GM12872 (cell line): ENCODE measurements around the gene COBL.

ENCODE experiments used
- TF ChIP-seq, protein P1 (sequence below): IDR thresholded peaks from 3 replicates; pipeline ENCODE4 v1.5.1; 2011; ENCODE audit warnings: low read depth, mild to moderate bottlenecking, low read length, moderate library complexity; ENCODE audit not compliant: insufficient read depth

The COBL gene

DNA sequence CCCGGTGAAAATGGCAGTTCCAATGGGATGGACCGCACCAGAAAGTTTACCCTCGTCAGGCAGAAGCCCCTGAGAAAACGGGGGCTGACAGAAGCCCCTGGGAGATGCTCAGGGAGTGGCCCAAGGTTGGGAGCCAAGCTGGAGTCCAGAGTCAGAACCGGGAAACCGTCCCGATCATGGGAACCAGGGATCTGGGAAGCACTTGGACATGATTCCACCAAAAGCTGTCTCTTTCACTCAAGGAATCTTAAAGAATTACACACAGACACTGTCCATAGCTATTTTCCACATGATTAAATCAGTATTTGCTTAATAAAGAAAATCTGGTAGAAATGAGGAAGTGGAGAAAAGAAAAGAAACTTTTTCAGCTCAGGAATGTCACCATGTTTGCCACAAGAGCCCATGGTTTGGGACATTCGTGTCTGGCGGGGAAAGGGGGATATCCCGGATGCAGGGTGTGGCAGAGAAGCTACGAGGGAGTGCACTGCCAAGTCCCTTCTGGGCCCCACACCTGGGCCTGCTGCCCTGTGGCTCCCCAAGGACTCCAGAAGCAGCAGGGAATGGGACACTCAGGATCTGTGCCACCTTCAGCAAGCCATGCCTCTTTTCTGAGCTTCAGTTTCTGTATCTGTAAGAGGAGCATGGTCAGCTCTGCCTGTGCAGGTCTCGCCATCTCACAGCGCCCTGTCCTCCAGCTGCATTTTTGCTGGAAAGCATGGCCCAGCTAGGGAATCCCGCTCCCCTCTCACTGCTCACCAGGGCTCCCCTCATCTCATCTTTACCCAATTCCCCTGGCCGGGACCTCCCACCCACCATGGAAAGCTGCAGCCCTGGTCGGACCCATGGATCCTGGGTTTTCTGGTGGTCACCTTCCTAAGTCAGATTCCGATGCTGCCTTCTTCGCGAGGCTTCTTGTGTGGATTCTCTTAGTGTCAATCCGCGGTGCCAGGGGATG lies 308.8 kb downstream of the COBL start:
- TF ChIP-seq, protein P1, sequence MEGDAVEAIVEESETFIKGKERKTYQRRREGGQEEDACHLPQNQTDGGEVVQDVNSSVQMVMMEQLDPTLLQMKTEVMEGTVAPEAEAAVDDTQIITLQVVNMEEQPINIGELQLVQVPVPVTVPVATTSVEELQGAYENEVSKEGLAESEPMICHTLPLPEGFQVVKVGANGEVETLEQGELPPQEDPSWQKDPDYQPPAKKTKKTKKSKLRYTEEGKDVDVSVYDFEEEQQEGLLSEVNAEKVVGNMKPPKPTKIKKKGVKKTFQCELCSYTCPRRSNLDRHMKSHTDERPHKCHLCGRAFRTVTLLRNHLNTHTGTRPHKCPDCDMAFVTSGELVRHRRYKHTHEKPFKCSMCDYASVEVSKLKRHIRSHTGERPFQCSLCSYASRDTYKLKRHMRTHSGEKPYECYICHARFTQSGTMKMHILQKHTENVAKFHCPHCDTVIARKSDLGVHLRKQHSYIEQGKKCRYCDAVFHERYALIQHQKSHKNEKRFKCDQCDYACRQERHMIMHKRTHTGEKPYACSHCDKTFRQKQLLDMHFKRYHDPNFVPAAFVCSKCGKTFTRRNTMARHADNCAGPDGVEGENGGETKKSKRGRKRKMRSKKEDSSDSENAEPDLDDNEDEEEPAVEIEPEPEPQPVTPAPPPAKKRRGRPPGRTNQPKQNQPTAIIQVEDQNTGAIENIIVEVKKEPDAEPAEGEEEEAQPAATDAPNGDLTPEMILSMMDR: no peak

DNA sequence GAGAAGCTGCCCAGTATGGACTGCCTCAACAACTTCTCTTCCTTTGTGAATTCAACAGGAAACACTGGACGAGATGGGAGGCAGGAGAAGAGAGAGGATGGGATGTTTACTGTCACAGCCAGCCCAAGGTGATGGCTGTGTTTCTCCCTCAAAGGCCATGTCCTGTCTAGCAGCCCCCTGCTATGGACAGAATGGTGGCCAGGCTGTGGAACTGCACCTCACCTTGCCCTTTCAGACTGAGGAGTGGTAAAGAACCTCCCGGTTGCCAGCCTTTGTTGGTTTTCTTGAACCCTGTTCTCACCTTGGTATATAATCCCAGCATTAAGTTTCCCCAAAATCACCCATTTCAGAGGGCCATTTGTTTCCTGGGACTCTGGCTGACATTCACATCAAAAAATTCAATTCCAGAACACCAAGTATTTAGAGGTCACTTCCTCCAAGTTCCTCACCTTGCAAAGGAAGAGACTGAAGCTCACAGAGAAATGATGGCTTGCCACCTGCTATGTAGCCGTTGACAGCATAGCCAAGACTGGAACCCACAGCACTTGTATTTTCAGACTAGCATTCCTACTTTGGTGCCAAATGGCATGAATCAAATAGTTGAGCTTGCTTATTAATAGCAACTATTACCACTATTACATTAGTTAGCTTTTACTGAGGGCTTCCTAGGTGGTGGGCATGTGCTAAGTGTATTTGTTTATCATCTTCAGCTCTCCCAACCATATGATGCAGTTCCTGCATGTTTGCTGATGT lies 309.9 kb downstream of the COBL start:
- TF ChIP-seq, protein P1: no peak

DNA sequence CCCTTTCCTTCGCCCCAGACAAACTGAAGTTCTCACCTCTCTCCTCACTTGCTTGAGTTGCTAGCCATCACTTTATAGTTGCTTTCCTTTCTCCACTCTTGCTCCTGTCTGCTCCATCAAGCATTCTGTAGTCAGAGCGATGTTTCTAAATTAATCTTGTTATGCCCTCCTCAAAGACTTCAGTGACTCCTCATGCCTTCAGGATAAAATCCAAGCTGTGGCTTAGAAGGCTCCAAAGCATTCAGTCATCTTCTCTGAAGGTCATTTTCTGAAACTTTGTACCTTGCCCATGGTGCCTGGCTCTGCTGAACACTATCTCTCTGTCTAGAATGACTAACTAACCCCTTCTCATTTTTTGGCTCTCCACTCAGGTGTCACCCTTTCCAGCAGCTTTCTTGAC lies 311.5 kb downstream of the COBL start:
- TF ChIP-seq, protein P1: no peak

DNA sequence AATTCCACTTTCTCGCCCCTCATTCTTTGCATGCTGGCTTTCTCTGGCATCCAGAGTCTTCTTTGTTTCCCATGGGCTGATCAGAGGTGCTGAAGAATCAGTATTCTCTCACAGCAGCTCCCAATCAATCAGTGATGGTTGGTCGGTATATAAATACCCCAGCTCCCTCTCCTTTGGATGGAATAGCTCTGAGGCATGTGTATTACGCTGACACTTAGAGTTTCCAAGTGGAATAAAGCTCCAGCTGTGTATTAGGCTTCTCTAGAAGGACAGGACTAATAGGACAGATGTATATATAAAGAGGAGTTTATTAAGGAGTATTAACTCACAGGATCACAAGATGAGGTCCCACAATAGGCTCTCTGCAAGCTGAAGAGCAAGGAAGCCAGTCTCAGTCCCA lies 315.7 kb downstream of the COBL start:
- TF ChIP-seq, protein P1: 0 out of 3 replicates have a peak, but pooled peaks have one; percentile 6

DNA sequence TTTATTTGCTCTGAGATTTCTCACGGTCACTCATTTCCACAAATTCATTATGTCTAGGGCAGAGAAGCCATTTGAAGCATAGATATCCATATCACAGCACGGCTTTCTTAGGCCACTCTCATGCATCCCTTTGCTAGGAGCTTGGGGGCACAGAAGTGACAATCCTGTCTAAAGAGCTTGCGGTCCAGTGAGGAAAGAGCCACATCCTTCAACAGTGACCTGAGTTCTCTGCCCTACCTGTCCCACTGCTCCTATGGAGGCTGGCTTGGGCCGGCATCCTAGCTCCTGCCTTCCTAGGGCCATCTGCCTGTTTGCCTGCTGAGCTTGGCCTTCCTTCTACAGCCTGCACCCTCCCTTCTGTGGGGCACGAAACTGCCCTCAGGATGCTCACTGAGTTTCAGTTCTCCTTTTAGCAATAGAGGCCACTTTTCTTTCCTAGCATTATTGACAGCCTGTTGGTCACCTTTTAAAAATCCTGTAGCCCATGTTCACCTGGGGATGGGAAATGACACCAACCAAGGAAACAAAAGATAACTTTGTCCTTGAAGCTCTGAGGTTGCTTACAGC lies 321.8 kb downstream of the COBL start:
- TF ChIP-seq, protein P1: no peak

DNA sequence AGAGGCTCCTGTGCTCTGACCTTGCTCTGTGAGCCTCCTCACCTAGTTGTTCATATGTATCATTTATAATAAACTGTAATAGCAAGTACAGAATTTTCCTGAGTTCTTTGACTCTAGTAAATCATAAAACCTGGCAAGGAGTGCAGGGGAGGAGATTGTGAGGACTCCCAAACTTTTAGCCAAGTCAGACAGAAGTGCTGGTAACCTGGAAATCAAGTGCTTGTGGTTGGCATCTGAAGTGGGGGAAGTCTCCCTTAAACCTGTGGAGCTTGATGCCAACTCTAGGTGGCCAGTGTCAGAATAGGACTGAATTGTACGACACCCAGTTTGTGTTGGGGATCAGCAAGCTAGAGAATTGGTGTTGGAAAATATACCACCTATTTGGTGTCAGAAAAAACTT lies 327.6 kb downstream of the COBL start:
- TF ChIP-seq, protein P1: no peak

DNA sequence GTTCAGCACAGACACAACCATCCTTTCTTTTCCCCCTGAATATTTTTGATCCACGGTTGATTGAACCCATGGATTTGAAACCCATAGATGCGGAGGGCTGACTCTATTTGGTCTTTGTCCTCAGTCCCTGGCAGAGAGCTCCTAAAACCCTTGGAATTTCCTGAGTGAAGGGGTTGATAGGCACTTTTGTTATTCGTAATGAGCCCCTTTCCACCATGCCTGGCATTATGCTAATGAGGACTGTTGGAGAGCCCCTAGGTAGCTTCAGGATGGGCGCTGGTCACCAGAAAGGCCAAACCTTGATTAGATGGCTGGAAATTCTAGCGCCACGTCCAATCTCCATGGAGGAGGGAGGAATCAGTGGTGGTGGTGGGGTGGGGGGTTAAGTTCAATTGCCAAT lies 328.1 kb downstream of the COBL start:
- TF ChIP-seq, protein P1: no peak
